Stimulated activated CD8-positive, alpha-beta memory T cell treated with anti-CD3 and anti-CD28 coated beads, Interleukin-4, amount 100 ng/mL, for 1 hour (primary cell): ENCODE data around the gene TBX21.
"Not testable (repeated sequence)": the region's sequence is repeated elsewhere in the genome, so short reads cannot be mapped to it uniquely, and the experiment has no call there.

ENCODE experiments used
- DNase-seq, 2 donors: peaks; one replicate each; pipeline ENCODE4 v3.0.0-alpha.2; 2020; ENCODE audit warnings: low read depth in 2 of 2, low spot score in 1 of 2

TBX21 gene

GRCh38 chr17:47762728-47763127 is 29.7 kb downstream of the TBX21 start:
- DNase-seq, result no peak

GRCh38 chr17:47763913-47764582 is 31.0 kb downstream of the TBX21 start:
- no peak for DNase-seq

GRCh38 chr17:47773649-47774048 is 40.6 kb downstream of the TBX21 start:
- not testable (repeated sequence) for DNase-seq

- no peak for DNase-seq
Observed at GRCh38 chr17:47774331-47774730, 41.3 kb downstream of the TBX21 start.

- no peak for DNase-seq
Observed at GRCh38 chr17:47774987-47775580, 42.0 kb downstream of the TBX21 start.

GRCh38 chr17:47776330-47777197 is 43.5 kb downstream of the TBX21 start:
- DNase-seq, result no peak

- DNase-seq, result no peak
Observed at GRCh38 chr17:47778184-47778635, 45.2 kb downstream of the TBX21 start.

GRCh38 chr17:47781397-47781796 is 48.4 kb downstream of the TBX21 start:
- no peak for DNase-seq

- DNase-seq, result no peak
Observed at GRCh38 chr17:47785538-47786123, 52.6 kb downstream of the TBX21 start.

- no peak for DNase-seq
Observed at GRCh38 chr17:47789611-47790561, 56.9 kb downstream of the TBX21 start.

GRCh38 chr17:47791025-47791424 is 58.0 kb downstream of the TBX21 start:
- DNase-seq, result no peak

- no peak for DNase-seq
Observed at GRCh38 chr17:47792457-47792856, 59.4 kb downstream of the TBX21 start.

GRCh38 chr17:47792979-47793378 is 59.9 kb downstream of the TBX21 start:
- no peak for DNase-seq
